H1 (cell line): ENCODE data around the gene MIR17HG.

Experiments used
- CBX5 ChIP-seq: fragments of 300-800, 300-1000 bp; sonication (generic); IDR thresholded peaks from 2 replicates; pipeline ENCODE4 v1.7.1; 2016; ENCODE audit warnings: antibody characterized with exemption, low read length, low read depth
- CHD2 ChIP-seq: IDR thresholded peaks from 2 replicates; pipeline ENCODE4 v1.6.1; 2012; ENCODE audit warnings: low read length, improper control_type of control experiment
- EP300 ChIP-seq, 2 experiments: IDR thresholded peaks; 1 replicate in 1 of 2; 2 replicates in 1 of 2; pipeline ENCODE4 v1.6.1; 2011 to 2012; ENCODE audit warnings: low read depth in 2 of 2, low read length in 2 of 2, mild to moderate bottlenecking in 2 of 2, borderline replicate concordance in 1 of 2, inconsistent platforms in 1 of 2, moderate library complexity in 1 of 2
- EZH2 ChIP-seq: fragments of 200-600 bp; sonication (generic); IDR thresholded peaks from 2 replicates; pipeline ENCODE4 v1.7.1; 2012; ENCODE audit warnings: low read depth, mild to moderate bottlenecking, moderate library complexity, low read length, inconsistent platforms; ENCODE audit not compliant: severe bottlenecking
- MAX ChIP-seq: IDR thresholded peaks from 2 replicates; pipeline ENCODE4 v1.6.1; 2012; ENCODE audit warnings: inconsistent platforms
- POLR2AphosphoS5 ChIP-seq: IDR thresholded peaks from 2 replicates; pipeline ENCODE4 v1.6.1; 2011; ENCODE audit warnings: low read depth, low read length
- SIN3A ChIP-seq, 2 experiments: IDR thresholded peaks in 1 of 2; conservative IDR thresholded peaks in 1 of 2; 2 replicates each; pipeline ENCODE4 v1.6.1; 2011 to 2012; ENCODE audit warnings: low read length in 2 of 2, improper control_type of control experiment in 1 of 2, low read depth in 1 of 2, mild to moderate bottlenecking in 1 of 2
- TBP ChIP-seq: IDR thresholded peaks from 2 replicates; pipeline ENCODE4 v1.6.1; 2011; ENCODE audit warnings: low read depth, low read length, improper control_type of control experiment
- YY1 ChIP-seq: IDR thresholded peaks from 2 replicates; pipeline ENCODE4 v1.6.1; 2011; ENCODE audit warnings: low read depth, mild to moderate bottlenecking, low read length
- TF ChIP-seq, protein P1 (sequence below), 3 experiments: IDR thresholded peaks; 1 replicate in 2 of 3; 2 replicates in 1 of 3; pipeline versions ENCODE4 v1.5.1 to v1.6.1; 2011; ENCODE audit warnings: low read length in 3 of 3, mild to moderate bottlenecking in 3 of 3, inconsistent platforms in 2 of 3, low read depth in 1 of 3, moderate library complexity in 1 of 3; ENCODE audit not compliant: insufficient read depth in 1 of 3; ENCODE audit errors: control extremely low read depth in 1 of 3

DNA sequence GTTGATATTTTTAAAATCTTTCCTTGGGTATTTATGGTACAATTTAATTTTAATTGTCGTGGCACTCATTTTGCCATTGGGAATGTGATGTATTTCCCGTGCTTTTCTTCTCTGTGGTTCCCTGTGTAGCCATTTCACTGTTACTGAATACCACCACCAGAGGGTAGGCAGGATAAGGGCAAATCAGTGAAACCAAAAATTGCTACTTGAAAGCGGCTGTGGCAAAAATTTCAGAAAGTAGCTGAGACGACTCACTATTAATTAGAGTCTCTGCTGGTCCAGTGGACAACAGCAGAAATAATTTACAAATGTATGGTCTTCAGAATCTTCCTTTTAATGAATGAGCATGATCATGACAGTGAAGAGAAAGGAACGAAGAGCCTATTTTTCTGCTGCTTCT, 34.4 kb upstream of the MIR17HG start:
- TF ChIP-seq CHD2 (no peak), CBX5 (no peak), TBP (no peak), MAX (no peak), EZH2 (no peak), POLR2AphosphoS5 (no peak), EP300 (IDR thresholded peaks at IDR 0.05; ENCODE audit: borderline replicate concordance in 1 of 2, low read depth in 2 of 2, low read length in 2 of 2) (no peak), YY1 (no peak), SIN3A (conservative IDR thresholded peaks at IDR 0.05 in 1 of 2, IDR thresholded peaks at IDR 0.05 in 1 of 2; ENCODE audit: low read depth in 1 of 2, low read length in 2 of 2) (no peak)
- TF ChIP-seq, protein P1, sequence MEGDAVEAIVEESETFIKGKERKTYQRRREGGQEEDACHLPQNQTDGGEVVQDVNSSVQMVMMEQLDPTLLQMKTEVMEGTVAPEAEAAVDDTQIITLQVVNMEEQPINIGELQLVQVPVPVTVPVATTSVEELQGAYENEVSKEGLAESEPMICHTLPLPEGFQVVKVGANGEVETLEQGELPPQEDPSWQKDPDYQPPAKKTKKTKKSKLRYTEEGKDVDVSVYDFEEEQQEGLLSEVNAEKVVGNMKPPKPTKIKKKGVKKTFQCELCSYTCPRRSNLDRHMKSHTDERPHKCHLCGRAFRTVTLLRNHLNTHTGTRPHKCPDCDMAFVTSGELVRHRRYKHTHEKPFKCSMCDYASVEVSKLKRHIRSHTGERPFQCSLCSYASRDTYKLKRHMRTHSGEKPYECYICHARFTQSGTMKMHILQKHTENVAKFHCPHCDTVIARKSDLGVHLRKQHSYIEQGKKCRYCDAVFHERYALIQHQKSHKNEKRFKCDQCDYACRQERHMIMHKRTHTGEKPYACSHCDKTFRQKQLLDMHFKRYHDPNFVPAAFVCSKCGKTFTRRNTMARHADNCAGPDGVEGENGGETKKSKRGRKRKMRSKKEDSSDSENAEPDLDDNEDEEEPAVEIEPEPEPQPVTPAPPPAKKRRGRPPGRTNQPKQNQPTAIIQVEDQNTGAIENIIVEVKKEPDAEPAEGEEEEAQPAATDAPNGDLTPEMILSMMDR (IDR thresholded peaks at IDR 0.05; ENCODE audit: control extremely low read depth in 1 of 3, insufficient read depth in 1 of 3, low read depth in 1 of 3, low read length in 3 of 3), result peak in 2 of 3 experiments; percentile 46 to 51; a peak in 3 of 4 replicates
